Thyroid gland (tissue), 4 donors: ENCODE data around the gene LAMB1.

Experiments
- CTCF ChIP-seq, 6 experiments: fragments of 200-600 bp in 3 of 6; fragments of 450-650 bp in 3 of 6; sonication (generic) in 3 of 6; IDR thresholded peaks; one replicate each; pipeline ENCODE4 v1.5.1; 2016 to 2019; ENCODE audit warnings: antibody characterized with exemption in 6 of 6, mild to moderate bottlenecking in 2 of 6, inconsistent platforms in 1 of 6, moderate library complexity in 1 of 6
- POLR2A ChIP-seq, 2 donors: fragments of 450-650 bp; IDR thresholded peaks; one replicate each; pipeline ENCODE4 v1.6.1; 2017; ENCODE audit warnings: antibody characterized with exemption in 2 of 2, mild to moderate bottlenecking in 2 of 2, moderate library complexity in 1 of 2

GRCh38 chr7:107995184-107996071 is 7.5 kb downstream of the LAMB1 start:
- TF ChIP-seq CTCF (IDR thresholded peaks at IDR 0.05) (no peak), POLR2A (IDR thresholded peaks at IDR 0.05) (no peak)
